Left ventricle myocardium inferior (tissue), 1 donor: ENCODE data around the gene CRYBA4. TPM values are rescaled to one million over a fixed set of nuclear protein-coding genes. Genes with fewer than 3 reads are reported as not detected.

Experiments
- DNase-seq: peaks from one replicate; pipeline ENCODE4 v3.0.0-alpha.2; 2020
- H3K27ac ChIP-seq: fragments of 200-600 bp; replicated peaks from 2 replicates; pipeline ENCODE4 v1.8.0; 2021
- H3K27me3 ChIP-seq: fragments of 200-600 bp; 2 replicates; pipeline ENCODE4 v1.8.0; 2021; ENCODE audit warnings: low read depth
- H3K36me3 ChIP-seq: fragments of 200-600 bp; 2 replicates; pipeline ENCODE4 v1.8.0; 2021
- H3K4me1 ChIP-seq: fragments of 200-600 bp; 2 replicates; pipeline ENCODE4 v1.8.0; 2021
- H3K4me3 ChIP-seq: fragments of 200-600 bp; 2 replicates; pipeline ENCODE4 v1.8.0; 2021; ENCODE audit warnings: mild to moderate bottlenecking, moderate library complexity
- H3K9me3 ChIP-seq: fragments of 200-600 bp; replicated peaks from 2 replicates; pipeline ENCODE4 v1.8.0; 2021
- CTCF ChIP-seq: fragments of 200-600 bp; IDR thresholded peaks from 2 replicates; pipeline ENCODE4 v1.8.0; 2021; ENCODE audit warnings: antibody characterized with exemption, mild to moderate bottlenecking, borderline replicate concordance
- intact Hi-C: fragments of 100-400 bp; cut with micrococcal nuclease; formaldehyde crosslinking; loops from one replicate; pipeline ENCODE4 v1.11.0; 2022
- total RNA-seq: library from RNA; stranded (reverse); fragmentation: NEBNext Ultra II Directional; extraction: Animal tissue kit (Norgen Biotek cat#: 25700); gene quantifications from one replicate; pipeline ENCODE4 v1.2.1, GENCODE V29; 2021
- donor health status: DM: no; HTN: yes; CAD: no; lungs with severe emphysema.

The CRYBA4 gene
- total RNA-seq, 1 donor from 2014 or later: not detected

- no peak for DNase-seq
- H3K4me1 ChIP-seq: no peaks in the 10 kb centered on the region
- H3K4me3 ChIP-seq: no peak overlapping the region
- H3K27me3 ChIP-seq: peaks cover 8% of the 10 kb centered on the region
- intact Hi-C loops: no loop called here
- H3K36me3 ChIP-seq: no peaks in the 10 kb centered on the region
- TF ChIP-seq CTCF: no peak
- no peak overlapping the region for H3K27ac ChIP-seq
- no peaks in the 10 kb centered on the region for H3K9me3 ChIP-seq
Observed at GRCh38 chr22:26599505-26599904, 22.3 kb upstream of the CRYBA4 start.

GRCh38 chr22:26601726-26602125, 20.0 kb upstream of the CRYBA4 start:
- no peaks in the 10 kb centered on the region for H3K4me1 ChIP-seq
- DNase-seq: no peak
- no peak overlapping the region for H3K4me3 ChIP-seq
- TF ChIP-seq CTCF: no peak
- no peak overlapping the region for H3K27ac ChIP-seq
- H3K27me3 ChIP-seq: no peaks in the 10 kb centered on the region
- H3K9me3 ChIP-seq: no peaks in the 10 kb centered on the region
- intact Hi-C loops: no loop called here
- H3K36me3 ChIP-seq: no peaks in the 10 kb centered on the region

- intact Hi-C loops: no loop called here
- Histone ChIP-seq H3K27me3 (no peaks in the 10 kb centered on the region), H3K4me1 (no peaks in the 10 kb centered on the region), H3K9me3 (no peaks in the 10 kb centered on the region), H3K27ac (no peak overlapping the region), H3K36me3 (no peaks in the 10 kb centered on the region), H3K4me3 (no peak overlapping the region)
- no peak for TF ChIP-seq CTCF
- DNase-seq: no peak
Observed at GRCh38 chr22:26602127-26602526, 19.6 kb upstream of the CRYBA4 start.

- intact Hi-C loops: no loop called here
- H3K4me1 ChIP-seq: no peaks in the 10 kb centered on the region
- H3K9me3 ChIP-seq: no peaks in the 10 kb centered on the region
- no peak for TF ChIP-seq CTCF
- H3K4me3 ChIP-seq: no peak overlapping the region
- H3K36me3 ChIP-seq: no peaks in the 10 kb centered on the region
- no peaks in the 10 kb centered on the region for H3K27me3 ChIP-seq
- no peak for DNase-seq
- no peak overlapping the region for H3K27ac ChIP-seq
Observed at GRCh38 chr22:26604368-26604767, 17.4 kb upstream of the CRYBA4 start.

GRCh38 chr22:26606611-26607010, 15.2 kb upstream of the CRYBA4 start:
- Histone ChIP-seq H3K27me3 (no peaks in the 10 kb centered on the region), H3K9me3 (no peaks in the 10 kb centered on the region), H3K27ac (no peak overlapping the region), H3K4me1 (no peaks in the 10 kb centered on the region), H3K4me3 (no peak overlapping the region), H3K36me3 (no peaks in the 10 kb centered on the region)
- no peak for TF ChIP-seq CTCF
- no peak for DNase-seq
- intact Hi-C loops: no loop called here

- no peak overlapping the region for H3K4me3 ChIP-seq
- peaks cover 12% of the 10 kb centered on the region for H3K27me3 ChIP-seq
- H3K9me3 ChIP-seq: no peaks in the 10 kb centered on the region
- H3K4me1 ChIP-seq: no peaks in the 10 kb centered on the region
- DNase-seq: no peak
- no peaks in the 10 kb centered on the region for H3K36me3 ChIP-seq
- intact Hi-C loops: no loop called here
- no peak for TF ChIP-seq CTCF
- H3K27ac ChIP-seq: no peak overlapping the region
Observed at GRCh38 chr22:26608129-26608528, 13.6 kb upstream of the CRYBA4 start.
